GM23338 (cell line): ENCODE data around the gene TAOK2. TPM values are rescaled to one million over a fixed set of nuclear protein-coding genes. Genes with fewer than 3 reads are reported as not detected.

Source experiments
- ATAC-seq: fragments of 200-7000 bp; cut with Tn5 transposase; 3 replicates; pipeline ENCODE4 v1.9.1; 2020
- DNase-seq: peaks from one replicate; pipeline ENCODE4 v3.0.0-alpha.2; 2015; ENCODE audit warnings: low spot score
- H2AFZ ChIP-seq: fragments of 200-600 bp; sonication (generic); 2 replicates; pipeline ENCODE4 v1.8.0; 2016; ENCODE audit warnings: antibody characterized with exemption, mild to moderate bottlenecking, moderate library complexity
- H3F3A ChIP-seq: fragments of 200-600 bp; sonication (generic); replicated peaks from 2 replicates; pipeline ENCODE4 v1.8.0; 2017; ENCODE audit warnings: antibody characterized with exemption, mixed run types, low read depth
- H3K27ac ChIP-seq: fragments of 200-600 bp; sonication (generic); 2 replicates; pipeline ENCODE4 v1.6.1; 2016; ENCODE audit warnings: low read depth
- H3K27me3 ChIP-seq: fragments of 200-600 bp; sonication (generic); 2 replicates; pipeline ENCODE4 v1.8.0; 2016; ENCODE audit warnings: mild to moderate bottlenecking, mixed run types, moderate library complexity; ENCODE audit not compliant: insufficient read depth
- H3K36me3 ChIP-seq: fragments of 200-600 bp; sonication (generic); 2 replicates; pipeline ENCODE4 v1.8.0; 2016; ENCODE audit warnings: mild to moderate bottlenecking; ENCODE audit not compliant: insufficient read depth
- H3K4me1 ChIP-seq: fragments of 200-600 bp; sonication (generic); 2 replicates; pipeline ENCODE4 v1.8.0; 2016; ENCODE audit warnings: mild to moderate bottlenecking, moderate library complexity; ENCODE audit not compliant: insufficient read depth
- H3K4me2 ChIP-seq: fragments of 200-600 bp; sonication (generic); 2 replicates; pipeline ENCODE4 v1.7.1; 2017; ENCODE audit warnings: mixed run types
- H3K4me3 ChIP-seq: fragments of 200-600 bp; sonication (generic); 2 replicates; pipeline ENCODE4 v1.6.1; 2016; ENCODE audit warnings: mixed run types
- H3K79me2 ChIP-seq: fragments of 200-600 bp; sonication (generic); replicated peaks from 2 replicates; pipeline ENCODE4 v1.8.0; 2017; ENCODE audit warnings: mild to moderate bottlenecking; ENCODE audit not compliant: insufficient read depth
- H3K9me2 ChIP-seq: fragments of 200-600 bp; sonication (generic); 2 replicates; pipeline ENCODE4 v1.8.0; 2017; ENCODE audit not compliant: insufficient read depth
- H4K20me1 ChIP-seq: fragments of 200-600 bp; sonication (generic); replicated peaks from 2 replicates; pipeline ENCODE4 v1.8.0; 2017; ENCODE audit warnings: mild to moderate bottlenecking; ENCODE audit not compliant: insufficient read depth
- H3K27ac Mint-ChIP-seq: 2 replicates; pipeline ENCODE4 v1.8.0; 2020; ENCODE audit warnings: inconsistent platforms, mild to moderate bottlenecking, moderate library complexity, mixed read lengths
- H3K27me3 Mint-ChIP-seq: 3 replicates; pipeline ENCODE4 v1.8.0; 2022; ENCODE audit warnings: low read depth, mild to moderate bottlenecking, moderate library complexity, mixed read lengths, inconsistent platforms; ENCODE audit not compliant: insufficient read depth, poor library complexity
- H3K36me3 Mint-ChIP-seq: 3 replicates; pipeline ENCODE4 v1.8.0; 2021; ENCODE audit warnings: low read depth, mild to moderate bottlenecking, inconsistent platforms, moderate library complexity, mixed read lengths
- H3K4me1 Mint-ChIP-seq: 3 replicates; pipeline ENCODE4 v1.8.0; 2020; ENCODE audit warnings: mild to moderate bottlenecking, inconsistent platforms, mixed read lengths
- H3K4me3 Mint-ChIP-seq: 3 replicates; pipeline ENCODE4 v1.8.0; 2021; ENCODE audit warnings: moderate library complexity, mild to moderate bottlenecking, inconsistent platforms, mixed read lengths
- H3K9me3 Mint-ChIP-seq: 3 replicates; pipeline ENCODE4 v1.8.0; 2020; ENCODE audit warnings: moderate library complexity, mild to moderate bottlenecking, inconsistent platforms, mixed read lengths
- CTCF ChIP-seq, 2 experiments: fragments of 200-600 bp in 1 of 2; sonication (generic) in 1 of 2; conservative IDR thresholded peaks; 2 replicates each; pipeline versions ENCODE4 v1.5.1 to v1.6.1; 2016 to 2017; ENCODE audit warnings: antibody characterized with exemption in 2 of 2, low read depth in 2 of 2, mild to moderate bottlenecking in 2 of 2, moderate library complexity in 1 of 2
- EZH2 ChIP-seq: fragments of 200-600 bp; sonication (generic); IDR thresholded peaks from one replicate; pipeline ENCODE4 v1.8.0; 2017; ENCODE audit warnings: antibody characterized with exemption, mild to moderate bottlenecking, low read depth; ENCODE audit not compliant: unreplicated experiment
- JUNB ChIP-seq: IDR thresholded peaks from one replicate; pipeline ENCODE4 v1.6.1; 2016; ENCODE audit warnings: antibody characterized with exemption; ENCODE audit not compliant: unreplicated experiment
- NANOG ChIP-seq: IDR thresholded peaks from 2 replicates; pipeline ENCODE4 v1.6.1; 2016; ENCODE audit warnings: antibody characterized with exemption, borderline replicate concordance
- POLR2AphosphoS5 ChIP-seq: IDR thresholded peaks from 2 replicates; pipeline ENCODE4 v1.6.1; 2016; ENCODE audit warnings: antibody characterized with exemption, low read depth
- STAT1 ChIP-seq: IDR thresholded peaks from one replicate; pipeline ENCODE4 v1.6.1; 2016; ENCODE audit warnings: antibody characterized with exemption; ENCODE audit not compliant: unreplicated experiment
- ZNF331 ChIP-seq: fragments of 250-450 bp; sonication (Bioruptor Pico); IDR thresholded peaks from 2 replicates; pipeline ENCODE4 v1.5.0; 2020; ENCODE audit warnings: low read depth, mild to moderate bottlenecking, moderate library complexity
- ZNF462 ChIP-seq: fragments of 250-450 bp; sonication (Bioruptor Pico); IDR thresholded peaks from 2 replicates; pipeline ENCODE4 v1.5.0; 2020; ENCODE audit warnings: mild to moderate bottlenecking, moderate library complexity
- polyA plus RNA-seq: library from polyadenylated mRNA; unstranded; fragments of >200 nt; fragmentation: Nextera tagmentation; extraction: Ambion mirVana; gene quantifications from 2 replicates; pipeline ENCODE4 v1.2.1, GENCODE V29; 2016
- total RNA-seq: library from RNA; depleted of rRNA; stranded (reverse); fragments of >200 nt; shearing (Covaris generic); gene quantifications from 2 replicates; pipeline ENCODE4 v1.2.3, GENCODE V29; 2014

TAOK2 gene
- total and polyA plus RNA-seq, 2 experiments from 2014 or later: 8.8 to 45.2 TPM

GRCh38 chr16:29974291-29975133 lies 844 bp downstream of the TAOK2 start:
- Mint-ChIP-seq H3K4me1 (peaks cover 29% of the 10 kb centered on the region), H3K9me3 (peaks cover 21% of the 10 kb centered on the region), H3K4me3 (peak overlapping the region; percentile 97), H3K27ac (no peak overlapping the region), H3K36me3 (peaks cover 40% of the 10 kb centered on the region), H3K27me3 (peaks cover 18% of the 10 kb centered on the region)
- DNase-seq (peak; percentile 24), ATAC-seq (peak; percentile 12)
- Histone ChIP-seq H3K9me2 (peaks cover 4% of the 10 kb centered on the region; the same call in 1 of the 2 replicates), H3K4me1 (peaks cover 27% of the 10 kb centered on the region), H3F3A (peaks cover 23% of the 10 kb centered on the region; the same call in 1 of the 2 replicates), H3K27me3 (peaks cover 16% of the 10 kb centered on the region), H2AFZ (peak overlapping the region; percentile 84), H3K36me3 (peaks cover 12% of the 10 kb centered on the region), H3K27ac (peak overlapping the region; percentile 74), H3K4me2 (peak overlapping the region; percentile 100), H3K4me3 (peak overlapping the region; percentile 98), H4K20me1 (peaks cover 17% of the 10 kb centered on the region), H3K79me2 (peaks cover 37% of the 10 kb centered on the region)
- TF ChIP-seq ZNF331 (no peak), EZH2 (no peak), NANOG (no peak), STAT1 (no peak)

DNA sequence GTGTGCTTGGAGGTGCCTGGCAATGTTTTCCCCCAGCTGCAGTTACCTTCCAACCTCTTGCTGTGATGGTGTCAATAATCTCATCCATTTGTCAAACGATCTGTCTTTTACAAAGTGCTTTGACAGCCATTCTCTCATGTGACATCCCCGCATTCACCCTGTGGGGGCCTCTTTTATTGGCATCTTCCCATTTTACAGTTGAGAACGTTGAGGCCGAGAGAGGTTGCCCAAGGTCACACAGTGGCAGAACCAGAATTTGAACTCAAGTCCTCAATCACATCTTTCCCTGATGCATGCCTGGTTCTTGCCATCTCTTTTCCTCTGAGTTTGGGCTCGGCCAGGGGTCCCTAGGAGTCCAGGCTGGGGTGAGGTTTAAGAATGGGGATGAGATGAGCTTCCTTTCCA lies 1.5 kb downstream of the TAOK2 start:
- peaks cover 18% of the 10 kb centered on the region for H3K36me3 ChIP-seq
- Mint-ChIP-seq H3K9me3 (peaks cover 21% of the 10 kb centered on the region), H3K4me1 (peaks cover 29% of the 10 kb centered on the region), H3K36me3 (peaks cover 40% of the 10 kb centered on the region), H3K27me3 (peaks cover 18% of the 10 kb centered on the region), H3K27ac (no peak overlapping the region), H3K4me3 (peak overlapping the region; percentile 97)
- peaks cover 23% of the 10 kb centered on the region; the same call in 1 of the 2 replicates for H3F3A ChIP-seq
- ATAC-seq (no peak), DNase-seq (no peak)
- no peak overlapping the region for H3K27ac ChIP-seq
- peaks cover 27% of the 10 kb centered on the region for H3K4me1 ChIP-seq
- H3K4me3 ChIP-seq: peak overlapping the region; percentile 98
- H3K27me3 ChIP-seq: peaks cover 16% of the 10 kb centered on the region
- no peak for TF ChIP-seq JUNB
- TF ChIP-seq EZH2: no peak
- TF ChIP-seq CTCF (conservative IDR thresholded peaks at IDR 0.05; ENCODE audit: low read depth in 2 of 2): no peak
- TF ChIP-seq ZNF462: no peak
- TF ChIP-seq ZNF331: no peak
- TF ChIP-seq STAT1: no peak
- TF ChIP-seq POLR2AphosphoS5: no peak
- peaks cover 37% of the 10 kb centered on the region for H3K79me2 ChIP-seq
- peaks cover 4% of the 10 kb centered on the region; the same call in 1 of the 2 replicates for H3K9me2 ChIP-seq
- peak overlapping the region; percentile 100 for H3K4me2 ChIP-seq
- no peak overlapping the region for H2AFZ ChIP-seq
- H4K20me1 ChIP-seq: peaks cover 17% of the 10 kb centered on the region
